Osteoblast (primary cell): Measurements from ENCODE around the gene MATN1. TPM values are rescaled to one million over a fixed set of nuclear protein-coding genes. Genes with fewer than 3 reads are reported as not detected.

Experiments used
- DNase-seq: peaks from one replicate; pipeline ENCODE4 v3.0.0; 2011; ENCODE audit warnings: low spot score, mixed read lengths; ENCODE audit not compliant: insufficient read length; ENCODE audit errors: missing footprints
- H2AFZ ChIP-seq: 2 replicates; pipeline ENCODE4 v1.6.0; 2011; ENCODE audit warnings: mild to moderate bottlenecking, low read length
- H3K27ac ChIP-seq: 2 replicates; pipeline ENCODE4 v1.5.1; 2011; ENCODE audit warnings: mild to moderate bottlenecking, low read depth, low read length, moderate library complexity
- H3K27me3 ChIP-seq: 2 replicates; pipeline ENCODE4 v1.6.0; 2012; ENCODE audit warnings: mild to moderate bottlenecking, control low read depth, inconsistent platforms, low read length, moderate library complexity; ENCODE audit not compliant: insufficient read depth
- H3K36me3 ChIP-seq: 2 replicates; pipeline ENCODE4 v1.5.1; 2011; ENCODE audit warnings: mild to moderate bottlenecking, low read length, control low read depth, moderate library complexity; ENCODE audit not compliant: insufficient read depth
- H3K4me1 ChIP-seq: 2 replicates; pipeline ENCODE4 v1.5.1; 2011; ENCODE audit warnings: mild to moderate bottlenecking, low read length, control low read depth, moderate library complexity; ENCODE audit not compliant: insufficient read depth
- H3K4me2 ChIP-seq: 2 replicates; pipeline ENCODE4 v1.6.0; 2011; ENCODE audit warnings: mild to moderate bottlenecking, low read length; ENCODE audit not compliant: insufficient read depth
- H3K4me3 ChIP-seq: fragments of 200-600 bp; sonication (generic); 3 replicates; pipeline ENCODE4 v1.5.1; 2012; ENCODE audit warnings: mild to moderate bottlenecking, low read length, inconsistent platforms; ENCODE audit not compliant: insufficient read depth
- H3K79me2 ChIP-seq: 2 replicates; pipeline ENCODE4 v1.6.0; 2012; ENCODE audit warnings: mild to moderate bottlenecking, low read length, control low read depth, inconsistent platforms; ENCODE audit not compliant: insufficient read depth
- H3K9me3 ChIP-seq: 2 replicates; pipeline ENCODE4 v1.5.1; 2011; ENCODE audit warnings: low read depth, low read length, control low read depth
- H4K20me1 ChIP-seq: 2 replicates; pipeline ENCODE4 v1.6.0; 2012; ENCODE audit warnings: mild to moderate bottlenecking, low read length, control low read depth; ENCODE audit not compliant: insufficient read depth
- CTCF ChIP-seq: IDR thresholded peaks from 2 replicates; pipeline ENCODE4 v1.5.1; 2011; ENCODE audit warnings: mild to moderate bottlenecking, low read depth, low read length, moderate library complexity; ENCODE audit errors: extremely low read depth
- total RNA-seq: library from RNA; depleted of rRNA; stranded (reverse); fragments of >200 nt; gene quantifications from 2 replicates; pipeline ENCODE4 v1.2.3, GENCODE V29; 2012

MATN1 gene
- total RNA-seq, 1 donor, result not detected

- Histone ChIP-seq H2AFZ (no peak overlapping the region), H3K9me3 (peaks cover 3% of the 10 kb centered on the region), H3K79me2 (no peaks in the 10 kb centered on the region), H4K20me1 (no peaks in the 10 kb centered on the region), H3K36me3 (no peaks in the 10 kb centered on the region), H3K4me1 (peaks cover 5% of the 10 kb centered on the region), H3K27me3 (peaks cover 24% of the 10 kb centered on the region), H3K27ac (no peak overlapping the region), H3K4me3 (no peak overlapping the region), H3K4me2 (no peak overlapping the region)
- peak; percentile 51 for DNase-seq
- TF ChIP-seq CTCF, result no peak
Measured at GRCh38 chr1:30714025-30714424, 9.4 kb downstream of the MATN1 start.

- Histone ChIP-seq H3K4me3 (no peak overlapping the region), H3K79me2 (no peaks in the 10 kb centered on the region), H3K4me1 (no peaks in the 10 kb centered on the region)
Measured at GRCh38 chr1:30713311-30713710, 10.1 kb downstream of the MATN1 start.

DNA sequence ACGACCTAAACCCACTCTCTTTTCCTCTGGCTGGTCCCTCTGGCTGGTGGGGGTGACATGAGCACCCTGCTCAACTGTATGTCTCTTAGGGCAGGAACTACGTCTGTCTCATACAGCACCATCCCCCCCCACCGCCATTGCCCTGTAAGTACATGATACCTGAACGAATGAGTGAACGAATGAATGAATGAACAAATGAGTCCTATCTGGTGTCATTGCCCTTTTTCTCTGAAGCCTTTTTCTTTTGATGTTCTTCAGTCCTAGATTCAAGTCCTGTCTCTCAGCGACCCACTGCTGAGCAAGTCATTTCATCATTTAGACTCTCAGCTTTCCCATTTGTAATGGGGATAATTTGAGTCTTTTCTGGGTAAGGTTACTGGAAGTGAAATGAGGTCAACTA is 10.8 kb downstream of the MATN1 start:
- Histone ChIP-seq H3K79me2 (no peaks in the 10 kb centered on the region), H2AFZ (no peak overlapping the region), H3K36me3 (no peaks in the 10 kb centered on the region), H3K4me3 (no peak overlapping the region), H3K27me3 (peaks cover 24% of the 10 kb centered on the region), H3K4me1 (no peaks in the 10 kb centered on the region), H3K27ac (no peak overlapping the region), H4K20me1 (no peaks in the 10 kb centered on the region), H3K9me3 (peaks cover 3% of the 10 kb centered on the region), H3K4me2 (no peak overlapping the region)
- TF ChIP-seq CTCF, result no peak
- DNase-seq, result peak; percentile 9

More at GRCh38 chr1:30713311-30713710, 10.1 kb downstream of the MATN1 start:
- peak; percentile 54 for DNase-seq
- H4K20me1 ChIP-seq, result no peaks in the 10 kb centered on the region
- H3K27ac ChIP-seq, result no peak overlapping the region
- peaks cover 3% of the 10 kb centered on the region for H3K9me3 ChIP-seq
- no peak overlapping the region for H2AFZ ChIP-seq
- H3K36me3 ChIP-seq, result no peaks in the 10 kb centered on the region
- peaks cover 24% of the 10 kb centered on the region for H3K27me3 ChIP-seq
- no peak for TF ChIP-seq CTCF
- H3K4me2 ChIP-seq, result no peak overlapping the region

GRCh38 chr1:30710407-30710806 is 13.0 kb downstream of the MATN1 start:
- Histone ChIP-seq H3K4me1 (no peaks in the 10 kb centered on the region), H3K36me3 (no peaks in the 10 kb centered on the region), H4K20me1 (no peaks in the 10 kb centered on the region), H3K27ac (no peak overlapping the region), H3K9me3 (no peaks in the 10 kb centered on the region), H3K4me3 (no peak overlapping the region), H3K4me2 (no peak overlapping the region), H3K27me3 (peaks cover 24% of the 10 kb centered on the region), H2AFZ (no peak overlapping the region), H3K79me2 (no peaks in the 10 kb centered on the region)
- TF ChIP-seq CTCF, result no peak
- DNase-seq, result peak; percentile 25
